Central memory CD4-positive, alpha-beta T cell (primary cell): ENCODE results near the gene EYS.
"Not testable (repeated sequence)": the region's sequence is repeated elsewhere in the genome, so short reads cannot be mapped to it uniquely, and the experiment has no call there.

ENCODE experiments used
- DNase-seq: peaks from one replicate; pipeline ENCODE4 v3.0.0; 2022

The EYS gene

GRCh38 chr6:65071480-65071879, 635.5 kb downstream of the EYS start:
- DNase-seq = no peak

- DNase-seq = no peak
These were observed 642.2 kb downstream of the EYS start for GRCh38 chr6:65064844-65065243.

- no peak for DNase-seq
These were observed 647.5 kb downstream of the EYS start for GRCh38 chr6:65059568-65059967.

GRCh38 chr6:65055545-65055944, 651.5 kb downstream of the EYS start:
- no peak for DNase-seq

- no peak for DNase-seq
These were observed 654.4 kb downstream of the EYS start for GRCh38 chr6:65052626-65053025.

- DNase-seq = no peak
These were observed 661.2 kb downstream of the EYS start for GRCh38 chr6:65045801-65046200.

GRCh38 chr6:65014006-65014405, 693.0 kb downstream of the EYS start:
- DNase-seq = no peak

- DNase-seq = no peak
These were observed 700.2 kb downstream of the EYS start for GRCh38 chr6:65006788-65007187.

- DNase-seq = no peak
These were observed 702.7 kb downstream of the EYS start for GRCh38 chr6:65004283-65004682.

GRCh38 chr6:65002882-65003281, 704.1 kb downstream of the EYS start:
- DNase-seq = not testable (repeated sequence)

- no peak for DNase-seq
These were observed 706.2 kb downstream of the EYS start for GRCh38 chr6:65000815-65001214.

GRCh38 chr6:64998204-64998603, 708.8 kb downstream of the EYS start:
- no peak for DNase-seq

GRCh38 chr6:64996301-64996700, 710.7 kb downstream of the EYS start:
- DNase-seq = no peak

GRCh38 chr6:64990652-64991304, 716.2 kb downstream of the EYS start:
- no peak for DNase-seq

- no peak for DNase-seq
These were observed 718.9 kb downstream of the EYS start for GRCh38 chr6:64988148-64988547.

GRCh38 chr6:64987066-64987465, 720.0 kb downstream of the EYS start:
- no peak for DNase-seq

GRCh38 chr6:64985726-64986125, 721.3 kb downstream of the EYS start:
- DNase-seq = no peak

- DNase-seq = no peak
These were observed 722.1 kb downstream of the EYS start for GRCh38 chr6:64984948-64985347.

- no peak for DNase-seq
These were observed 723.9 kb downstream of the EYS start for GRCh38 chr6:64983089-64983488.

GRCh38 chr6:64973142-64973541, 733.9 kb downstream of the EYS start:
- DNase-seq = no peak

- no peak for DNase-seq
These were observed 737.9 kb downstream of the EYS start for GRCh38 chr6:64969139-64969538.

GRCh38 chr6:64955435-64955848, 751.6 kb downstream of the EYS start:
- no peak for DNase-seq

GRCh38 chr6:64949257-64949656, 757.8 kb downstream of the EYS start:
- no peak for DNase-seq

GRCh38 chr6:64948261-64948660, 758.8 kb downstream of the EYS start:
- DNase-seq = no peak

- no peak for DNase-seq
These were observed 761.6 kb downstream of the EYS start for GRCh38 chr6:64945450-64945849.
